Measurements from ENCODE around the gene CACNB2. TPM values are rescaled to one million over a fixed set of nuclear protein-coding genes. Genes with fewer than 3 reads are reported as not detected.

CACNB2 gene
- total and polyA plus RNA-seq, 2 of the 13 experiments (the other 11 are each of a cell fraction or from before 2014, with no cell fraction given): not detected

- TF ChIP-seq UBTF (CRISPR knock-in tag; IDR thresholded peaks at IDR 0.05) (no peak), RAD51 (IDR thresholded peaks at IDR 0.05; ENCODE audit: borderline replicate concordance) (0 out of 2 replicates have a peak, but pooled peaks have one; percentile 5), ZBTB7A (CRISPR knock-in tag; IDR thresholded peaks at IDR 0.05) (no peak), KLF11 (CRISPR knock-in tag; IDR thresholded peaks at IDR 0.05) (no peak), JUNB (CRISPR knock-in tag; IDR thresholded peaks at IDR 0.05; ENCODE audit: borderline replicate concordance) (0 out of 2 replicates have a peak, but pooled peaks have one; percentile 10), CHD4 (IDR thresholded peaks at IDR 0.05; ENCODE audit: borderline replicate concordance, low read length) (no peak), ZBTB7B (CRISPR knock-in tag; IDR thresholded peaks at IDR 0.05) (no peak), PHF8 (CRISPR knock-in tag; IDR thresholded peaks at IDR 0.05) (no peak), ZBTB44 (CRISPR knock-in tag; IDR thresholded peaks at IDR 0.05) (no peak), ZNF24 (IDR thresholded peaks at IDR 0.05) (no peak)
Measured at GRCh38 chr10:18572959-18573561, 432.8 kb downstream of the CACNB2 start (continued).

GRCh38 chr10:18576586-18576985, 436.4 kb downstream of the CACNB2 start:
- ChIA-PET POLR2A (no interaction called here), CTCF (ENCODE audit: low intra/inter-chr PET ratio, low total read pairs) (no interaction called here)
- Histone ChIP-seq H3K27ac (ENCODE audit: extremely low read length, insufficient read depth, low read length) (no peak overlapping the region), H3K79me2 (ENCODE audit: insufficient read depth, low read length) (no peaks in the 10 kb centered on the region), H3K9ac (ENCODE audit: insufficient read depth, low read depth, low read length) (no peak overlapping the region), H2AFZ (ENCODE audit: low read length) (no peak overlapping the region), H3K9me3 (ENCODE audit: low read length) (peaks cover 21% of the 10 kb centered on the region), H3K4me2 (ENCODE audit: low read depth, low read length) (no peak overlapping the region), H3K4me1 (ENCODE audit: insufficient read depth, low read length) (no peaks in the 10 kb centered on the region), H3K36me3 (replicated peaks in 1 of 2; ENCODE audit: control insufficient read depth in 1 of 2, insufficient read depth in 2 of 2, low read length in 2 of 2) (peaks cover 4 to 20% of the 10 kb centered on the region in 2 experiments; a peak in 4 of 5 replicates), H3K4me3 (replicated peaks in 1 of 3; ENCODE audit: insufficient read depth in 1 of 3, low read depth in 2 of 3, low read length in 3 of 3) (no peak overlapping the region), H4K20me1 (ENCODE audit: insufficient read depth, low read length) (no peaks in the 10 kb centered on the region), H3K27me3 (ENCODE audit: control insufficient read depth in 1 of 2, insufficient read depth in 2 of 2, low read length in 2 of 2) (no peaks in the 10 kb centered on the region)
- 100% methylated on average over 6 of the region's 6 CpGs for WGBS (ENCODE audit: low lambda C conversion rate)
- in situ Hi-C loops (cut with HindIII; ENCODE audit: extremely low pct_ligation_motif_present, low pct_unique_long_range_greater_than_20kb): no loop called here
- FAIRE-seq: no peak
- ATAC-seq: no peak
- intact Hi-C loops (cut with micrococcal nuclease; ENCODE audit: unreplicated experiment): no loop called here
- no peak for DNase-seq (ENCODE audit: low spot score)
- BruUV-seq (replicated peaks): no TSS peak
- TF ChIP-seq JUN (CRISPR knock-in tag; IDR thresholded peaks at IDR 0.05) (no peak), MZF1 (CRISPR knock-in tag; IDR thresholded peaks at IDR 0.05; ENCODE audit: borderline replicate concordance) (no peak), FOSL1 (CRISPR knock-in tag; IDR thresholded peaks at IDR 0.05; ENCODE audit: borderline replicate concordance) (no peak), JDP2 (CRISPR knock-in tag; IDR thresholded peaks at IDR 0.05; ENCODE audit: borderline replicate concordance) (no peak), TAF1 (CRISPR knock-in tag; IDR thresholded peaks at IDR 0.05) (no peak), ZNF343 (CRISPR knock-in tag; IDR thresholded peaks at IDR 0.05) (no peak), GRHL1 (CRISPR knock-in tag; conservative IDR thresholded peaks at IDR 0.05) (no peak), ZNF639 (CRISPR knock-in tag; conservative IDR thresholded peaks at IDR 0.05) (no peak)
